Measurements from ENCODE around the gene VAC14. TPM values are rescaled to one million over a fixed set of nuclear protein-coding genes. Genes with fewer than 3 reads are reported as not detected.

Gene VAC14
- total and polyA plus RNA-seq, 4 donors, result 19.8 to 25.0 (median 24.7) TPM

DNA sequence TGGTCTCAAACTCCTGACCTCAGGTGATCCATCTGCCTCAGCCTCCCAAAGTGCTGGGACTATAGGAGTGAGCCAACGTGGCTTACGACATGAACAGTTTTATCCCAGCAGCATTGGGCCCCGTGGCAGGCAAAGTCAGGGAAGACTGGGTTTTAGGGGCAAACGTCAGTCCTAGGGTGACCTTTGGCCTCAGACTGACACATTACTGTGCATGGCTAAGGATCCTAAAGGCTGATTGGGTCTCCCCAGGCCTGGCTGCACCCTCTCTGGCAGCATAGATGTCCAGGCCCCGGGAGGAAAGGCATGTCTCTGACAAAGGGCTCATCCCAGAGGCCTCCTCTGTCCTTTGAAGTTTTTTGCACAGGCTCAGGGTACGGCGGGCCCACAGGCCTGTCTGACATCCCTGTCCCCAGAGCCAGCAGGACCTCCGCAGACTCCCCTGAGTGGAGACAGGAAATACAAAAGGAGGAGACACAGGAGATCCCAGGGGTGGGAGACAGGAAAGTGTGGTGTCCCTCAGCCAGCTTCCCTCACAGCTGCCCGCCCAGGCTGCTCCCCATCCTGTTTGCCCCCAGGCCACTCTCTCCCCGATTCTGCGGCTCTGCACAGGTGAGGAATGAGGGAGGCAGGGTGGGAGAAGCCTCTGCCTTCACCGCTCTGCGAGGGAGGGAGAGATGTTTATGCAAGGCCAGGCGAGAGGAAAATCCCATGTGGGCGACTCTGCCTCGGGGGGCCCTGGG, 60.6 kb downstream of the VAC14 start:
- H3K36me3 ChIP-seq (ENCODE audit: control insufficient read depth in 1 of 2, insufficient read depth in 2 of 2, low read length in 1 of 2), result no peaks in the 10 kb centered on the region
- H3K4me1 ChIP-seq (ENCODE audit: control insufficient read depth in 1 of 2, insufficient read depth in 2 of 2, low read length in 2 of 2), result no peaks in the 10 kb centered on the region
- no peaks in the 10 kb centered on the region for H3K9me3 ChIP-seq (ENCODE audit: control insufficient read depth, low read length)
- no peaks in the 10 kb centered on the region for H3K27me3 ChIP-seq (ENCODE audit: control insufficient read depth in 1 of 2, insufficient read depth in 2 of 2, low read length in 1 of 2)
- no peak overlapping the region for H3K27ac ChIP-seq (ENCODE audit: low read depth in 1 of 2, low read length in 2 of 2)
- intact Hi-C loops (cut with DNase I), result no loop called here
- 88 to 89% methylated on average over 16 of the region's 16 CpGs for WGBS, 2 donors
- no peak for DNase-seq
- ATAC-seq (ENCODE audit: low FRiP score), result no peak
- H3K4me3 ChIP-seq (ENCODE audit: low read length in 2 of 2), result no peak overlapping the region

GRCh38 chr16:70739389-70739788, 61.6 kb downstream of the VAC14 start:
- no peaks in the 10 kb centered on the region for H3K9me3 ChIP-seq (ENCODE audit: control insufficient read depth, low read length)
- no peak overlapping the region for H3K4me3 ChIP-seq (ENCODE audit: low read length in 2 of 2)
- intact Hi-C loops (cut with DNase I), result loop anchor here (2.0 to 5.0 kb wide), 2 partner anchors 52 to 55 kb away; partner anchors contain the start of gene MTSS2 (in 1 of the 2)
- DNase-seq, result no peak
- 90 to 91% methylated on average over 6 to 7 of the region's 7 CpGs for WGBS, 2 donors
- no peak for ATAC-seq (ENCODE audit: low FRiP score)
- no peaks in the 10 kb centered on the region for H3K27me3 ChIP-seq (ENCODE audit: control insufficient read depth in 1 of 2, insufficient read depth in 2 of 2, low read length in 1 of 2)
- no peaks in the 10 kb centered on the region for H3K4me1 ChIP-seq (ENCODE audit: control insufficient read depth in 1 of 2, insufficient read depth in 2 of 2, low read length in 2 of 2)
- no peaks in the 10 kb centered on the region for H3K36me3 ChIP-seq (ENCODE audit: control insufficient read depth in 1 of 2, insufficient read depth in 2 of 2, low read length in 1 of 2)
- H3K27ac ChIP-seq (ENCODE audit: low read depth in 1 of 2, low read length in 2 of 2), result no peak overlapping the region

DNA sequence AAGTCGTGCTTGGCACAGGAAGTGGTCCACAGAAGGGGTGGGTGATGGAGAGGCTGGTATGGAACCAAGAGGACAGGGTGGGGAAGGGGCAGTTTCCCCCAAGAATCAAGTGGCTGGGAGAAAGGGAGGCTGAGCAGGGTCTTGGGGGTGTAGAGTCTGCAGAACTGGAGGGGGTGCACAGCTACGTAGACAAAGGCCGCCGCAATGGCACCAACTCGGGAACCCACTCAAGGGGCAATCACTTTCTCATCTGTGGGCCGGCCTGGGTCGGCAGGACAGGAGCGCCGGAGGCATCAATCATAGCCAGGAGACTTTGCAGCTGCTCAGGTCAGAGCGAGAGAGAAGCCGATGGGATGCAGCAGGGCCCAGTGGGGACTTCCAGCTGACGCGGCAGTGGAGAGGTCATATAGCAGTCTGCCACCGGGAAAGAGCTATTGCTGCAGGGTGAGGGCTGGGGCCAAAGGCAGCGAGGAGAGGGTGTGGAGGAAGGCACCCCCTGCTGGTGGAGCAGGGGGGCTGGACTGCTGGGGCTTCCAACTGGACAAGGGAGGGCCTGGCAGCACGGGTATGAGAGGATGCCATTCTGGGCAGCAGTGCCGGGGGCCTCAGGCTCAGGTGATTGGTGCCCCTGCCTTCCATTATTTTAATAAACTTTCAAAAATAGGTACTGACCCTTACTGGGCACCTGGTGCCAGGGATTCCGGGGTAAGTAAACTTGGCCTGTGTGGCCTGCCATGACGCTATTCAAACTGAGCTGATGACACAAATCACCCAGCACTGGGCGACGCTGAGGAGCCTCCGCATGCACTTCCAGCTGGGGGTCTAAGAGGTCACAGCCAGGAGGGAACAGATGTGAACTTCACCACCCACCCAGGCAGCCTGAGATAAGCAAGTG, 62.6 kb downstream of the VAC14 start:
- Histone ChIP-seq H3K27me3 (ENCODE audit: control insufficient read depth in 1 of 2, insufficient read depth in 2 of 2, low read length in 1 of 2) (no peaks in the 10 kb centered on the region), H3K36me3 (ENCODE audit: control insufficient read depth in 1 of 2, insufficient read depth in 2 of 2, low read length in 1 of 2) (no peaks in the 10 kb centered on the region), H3K9me3 (ENCODE audit: control insufficient read depth, low read length) (no peaks in the 10 kb centered on the region), H3K27ac (ENCODE audit: low read depth in 1 of 2, low read length in 2 of 2) (peak overlapping the region in 1 of 2 donors; percentile 91), H3K4me3 (ENCODE audit: low read length in 2 of 2) (no peak overlapping the region), H3K4me1 (ENCODE audit: control insufficient read depth in 1 of 2, insufficient read depth in 2 of 2, low read length in 2 of 2) (no peaks in the 10 kb centered on the region)
- 53% methylated on average over 22 of the region's 22 CpGs for WGBS, 2 donors
- ATAC-seq (ENCODE audit: low FRiP score) (peak; percentile 56), DNase-seq (peak; percentile 77 to 86)
- intact Hi-C loops (cut with DNase I), result loop anchor here (2.0 to 5.0 kb wide), 2 partner anchors 51 to 54 kb away; partner anchors contain the start of gene MTSS2 (in 1 of the 2)

GRCh38 chr16:70737377-70738082, 63.4 kb downstream of the VAC14 start:
- peak in 1 of 2 donors; percentile 87 for DNase-seq
- no peaks in the 10 kb centered on the region for H3K27me3 ChIP-seq (ENCODE audit: control insufficient read depth in 1 of 2, insufficient read depth in 2 of 2, low read length in 1 of 2)
- intact Hi-C loops (cut with DNase I), result loop anchor here (2.0 to 5.0 kb wide), 2 partner anchors 50 to 53 kb away; partner anchors contain the start of gene MTSS2 (in 1 of the 2)
- H3K4me1 ChIP-seq (ENCODE audit: control insufficient read depth in 1 of 2, insufficient read depth in 2 of 2, low read length in 2 of 2), result no peaks in the 10 kb centered on the region
- no peak overlapping the region for H3K4me3 ChIP-seq (ENCODE audit: low read length in 2 of 2)
- peak overlapping the region; percentile 16 to 91 for H3K27ac ChIP-seq (ENCODE audit: low read depth in 1 of 2, low read length in 2 of 2)
- no peaks in the 10 kb centered on the region for H3K36me3 ChIP-seq (ENCODE audit: control insufficient read depth in 1 of 2, insufficient read depth in 2 of 2, low read length in 1 of 2)
- 9 to 15% methylated on average over 21 of the region's 21 CpGs for WGBS, 2 donors
- no peaks in the 10 kb centered on the region for H3K9me3 ChIP-seq (ENCODE audit: control insufficient read depth, low read length)
- peak; percentile 69 for ATAC-seq (ENCODE audit: low FRiP score)

DNA sequence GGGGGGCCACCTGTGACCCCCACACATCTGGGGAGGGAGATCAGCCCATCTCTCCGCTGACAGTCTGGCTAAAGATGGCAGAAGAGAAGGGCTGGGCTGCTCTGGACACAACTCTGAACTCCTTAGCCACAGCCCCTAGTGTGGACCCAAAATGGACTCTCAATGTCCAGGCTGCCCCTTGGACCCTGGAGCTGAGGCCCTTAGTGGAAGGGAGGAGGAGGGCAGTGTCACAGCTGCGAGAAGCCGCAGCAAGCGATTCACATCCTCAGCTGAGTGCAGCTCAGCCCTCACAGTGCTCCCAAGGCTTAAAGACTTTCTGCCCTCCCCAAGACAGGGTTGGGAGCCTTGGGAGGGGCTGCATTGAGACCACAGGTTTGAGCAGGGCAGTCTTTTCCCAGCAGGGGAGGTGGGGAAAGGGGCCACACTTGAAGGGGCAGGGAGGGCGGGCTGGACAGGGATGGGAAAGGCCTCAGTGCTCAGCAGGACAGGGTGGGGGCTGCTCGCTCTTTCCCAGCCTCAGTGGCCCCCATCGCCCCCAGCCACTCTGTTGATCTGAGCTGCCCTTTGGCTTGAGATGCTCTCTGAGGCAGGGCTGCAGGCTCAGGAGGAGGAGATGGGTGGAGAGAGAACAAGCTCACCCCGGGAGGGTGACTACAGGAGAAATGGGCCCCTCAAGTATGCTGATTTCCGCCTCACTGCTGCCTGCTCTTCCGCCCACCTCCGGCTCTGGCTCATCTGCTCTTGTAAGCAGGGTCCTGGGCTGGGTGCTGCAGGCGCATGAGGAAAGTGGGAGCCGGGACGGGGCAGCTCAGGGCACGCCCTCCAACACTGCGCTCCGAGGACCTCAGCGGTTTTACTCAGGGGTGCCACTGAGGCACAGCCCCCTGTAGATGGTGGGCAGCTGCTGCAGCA, 64.2 kb downstream of the VAC14 start:
- no peak for ATAC-seq (ENCODE audit: low FRiP score)
- H3K27ac ChIP-seq (ENCODE audit: low read depth in 1 of 2, low read length in 2 of 2), result peak overlapping the region; percentile 16 to 91

DNA sequence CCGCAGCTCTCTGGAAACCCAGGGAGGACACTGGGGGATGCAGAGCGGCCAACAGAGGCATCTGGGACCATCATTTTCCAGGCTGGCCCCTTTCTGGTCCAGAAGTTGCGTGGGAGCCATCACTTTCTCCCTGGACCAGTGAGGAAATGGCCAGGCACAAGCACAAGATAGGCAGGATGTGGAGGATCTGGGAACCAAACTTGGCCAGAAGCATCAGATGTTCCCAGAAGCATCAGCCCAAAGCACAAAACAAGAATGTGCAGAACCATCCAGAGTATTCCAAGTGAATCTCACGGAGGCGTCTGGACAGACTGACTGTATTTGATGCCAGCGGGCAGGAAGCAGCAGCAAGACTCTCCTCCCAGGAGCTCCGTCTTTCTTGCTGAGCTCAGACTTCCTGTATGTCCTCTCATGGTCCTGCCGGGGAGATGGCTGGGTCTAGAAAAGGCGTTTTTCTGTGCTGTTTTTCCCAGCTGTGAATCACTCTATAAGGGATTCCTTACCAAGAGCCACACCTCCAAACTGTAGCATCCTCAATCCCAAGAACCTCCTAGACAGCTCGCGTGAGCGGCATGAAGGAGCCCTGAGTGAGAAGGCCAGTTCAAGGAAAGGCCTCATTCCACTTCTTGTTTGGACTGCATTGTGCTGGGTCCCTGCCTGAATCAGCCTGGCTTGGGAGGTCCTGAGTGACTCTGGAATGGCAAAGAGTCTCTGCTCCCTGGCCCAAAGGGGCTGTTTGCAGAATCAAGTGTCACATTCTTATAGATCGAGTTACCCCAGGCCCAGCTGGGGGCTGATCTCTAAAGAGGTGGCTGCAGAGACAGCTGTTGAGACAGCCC, 65.6 kb downstream of the VAC14 start:
- WGBS, 2 donors, result 32 to 46% methylated on average over 13 of the region's 13 CpGs
- Histone ChIP-seq H3K4me1 (ENCODE audit: control insufficient read depth in 1 of 2, insufficient read depth in 2 of 2, low read length in 2 of 2) (no peaks in the 10 kb centered on the region), H3K36me3 (ENCODE audit: control insufficient read depth in 1 of 2, insufficient read depth in 2 of 2, low read length in 1 of 2) (no peaks in the 10 kb centered on the region), H3K9me3 (ENCODE audit: control insufficient read depth, low read length) (no peaks in the 10 kb centered on the region), H3K4me3 (ENCODE audit: low read length in 2 of 2) (no peak overlapping the region), H3K27me3 (ENCODE audit: control insufficient read depth in 1 of 2, insufficient read depth in 2 of 2, low read length in 1 of 2) (no peaks in the 10 kb centered on the region), H3K27ac (ENCODE audit: low read depth in 1 of 2, low read length in 2 of 2) (peak overlapping the region; percentile 8 to 75)
- intact Hi-C loops (cut with DNase I), result loop anchor here in 1 of 2 donors (5.0 kb wide), 1 partner anchor 48 kb away; the partner anchor contains the start of gene MTSS2
- DNase-seq (no peak), ATAC-seq (ENCODE audit: low FRiP score) (peak; percentile 52)

More for the DNA sequence above, 64.2 kb downstream of the VAC14 start:
- Histone ChIP-seq H3K4me1 (ENCODE audit: control insufficient read depth in 1 of 2, insufficient read depth in 2 of 2, low read length in 2 of 2) (no peaks in the 10 kb centered on the region), H3K36me3 (ENCODE audit: control insufficient read depth in 1 of 2, insufficient read depth in 2 of 2, low read length in 1 of 2) (no peaks in the 10 kb centered on the region), H3K9me3 (ENCODE audit: control insufficient read depth, low read length) (no peaks in the 10 kb centered on the region), H3K4me3 (ENCODE audit: low read length in 2 of 2) (no peak overlapping the region), H3K27me3 (ENCODE audit: control insufficient read depth in 1 of 2, insufficient read depth in 2 of 2, low read length in 1 of 2) (no peaks in the 10 kb centered on the region)
- DNase-seq, result peak in 1 of 2 donors; percentile 48
- intact Hi-C loops (cut with DNase I), result loop anchor here in 1 of 2 donors (5.0 kb wide), 1 partner anchor 49 kb away; the partner anchor contains the start of gene MTSS2
- WGBS, 2 donors, result 87 to 88% methylated on average over 18 of the region's 18 CpGs

- intact Hi-C loops (cut with DNase I), result loop anchor here in 1 of 2 donors (5.0 kb wide), 1 partner anchor 47 kb away; the partner anchor contains the start of gene MTSS2
- DNase-seq (no peak), ATAC-seq (ENCODE audit: low FRiP score) (no peak)
- Histone ChIP-seq H3K27me3 (ENCODE audit: control insufficient read depth in 1 of 2, insufficient read depth in 2 of 2, low read length in 1 of 2) (no peaks in the 10 kb centered on the region), H3K9me3 (ENCODE audit: control insufficient read depth, low read length) (no peaks in the 10 kb centered on the region), H3K4me1 (ENCODE audit: control insufficient read depth in 1 of 2, insufficient read depth in 2 of 2, low read length in 2 of 2) (no peaks in the 10 kb centered on the region), H3K4me3 (ENCODE audit: low read length in 2 of 2) (no peak overlapping the region), H3K27ac (ENCODE audit: low read depth in 1 of 2, low read length in 2 of 2) (no peak overlapping the region), H3K36me3 (ENCODE audit: control insufficient read depth in 1 of 2, insufficient read depth in 2 of 2, low read length in 1 of 2) (no peaks in the 10 kb centered on the region)
- WGBS, 2 donors, result 94 to 95% methylated on average over 4 of the region's 4 CpGs
Measured at GRCh38 chr16:70734522-70735095, 66.3 kb downstream of the VAC14 start.

All from aorta (tissue), 5 donors.